DMS79 treated with DMSO at 0.1 percent for 48 hours (cell line): Measurements from ENCODE around the gene TLK2.

Source experiments
- DNase-seq: peaks from one replicate; lab custom pipeline; 2025; lab: John Stamatoyannopoulos, UW

Gene TLK2

DNA sequence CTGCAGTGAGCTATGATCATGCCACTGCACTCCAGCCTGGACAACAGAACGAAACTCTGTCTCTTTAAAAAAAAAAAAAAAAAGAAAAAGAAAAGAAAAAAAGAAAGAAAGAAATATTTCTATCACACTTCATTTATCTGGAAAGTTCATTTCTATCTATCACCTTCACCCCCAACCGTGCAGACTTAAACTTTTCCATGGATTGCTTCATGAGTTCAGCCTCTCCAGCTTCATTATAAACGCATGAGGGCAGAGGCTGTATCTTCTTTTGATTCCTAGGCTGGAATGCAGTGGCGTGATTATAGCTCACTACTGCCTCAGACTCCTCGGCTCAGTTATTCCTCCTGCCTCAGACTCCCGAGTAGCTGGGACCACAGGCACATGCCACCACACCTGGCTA, 177.0 kb downstream of the TLK2 start:
- DNase-seq: no peak

DNA sequence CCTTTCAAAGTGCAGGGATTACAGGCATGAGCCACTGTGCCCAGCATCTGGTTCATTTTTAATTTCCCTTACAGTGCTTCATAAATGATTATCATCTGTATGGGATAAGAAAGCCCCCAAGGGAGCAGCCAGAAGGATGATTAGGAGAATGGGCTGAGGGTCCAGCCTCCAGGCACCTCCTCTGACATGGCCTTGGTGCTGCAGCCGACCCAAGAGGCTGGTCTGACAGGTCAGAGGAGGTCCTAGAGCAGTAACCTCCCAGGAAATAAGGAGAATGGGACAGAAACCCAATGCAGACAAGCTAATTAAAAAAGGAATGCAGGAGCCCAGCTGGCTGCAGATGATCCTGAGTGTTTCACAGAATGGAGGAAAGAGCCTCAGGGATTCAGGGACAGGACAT, 177.8 kb downstream of the TLK2 start:
- DNase-seq: no peak

DNA sequence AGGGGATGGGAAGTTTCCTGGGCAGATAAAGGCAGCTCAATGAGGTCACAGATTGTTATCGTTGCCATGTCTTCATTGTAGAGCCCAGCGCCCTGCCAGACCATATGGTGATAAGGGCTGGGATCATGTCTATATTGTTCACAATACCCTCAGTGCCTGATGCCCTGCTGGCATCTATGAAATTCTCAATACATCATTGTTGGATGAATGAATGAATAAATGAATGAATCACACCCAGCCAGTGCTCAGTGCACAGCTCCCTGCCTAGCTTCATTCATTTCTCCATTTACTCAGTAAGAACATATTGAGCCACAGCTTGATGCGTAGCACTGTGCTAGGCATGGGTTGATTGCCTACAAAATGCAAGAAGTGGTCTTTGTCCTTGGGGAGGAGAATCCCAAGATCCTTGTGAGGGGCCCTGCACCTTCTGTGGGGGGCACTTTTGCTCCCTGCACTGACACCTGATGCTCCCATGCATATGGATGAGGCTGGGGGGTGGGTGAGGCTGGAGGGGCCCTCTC, 178.6 kb downstream of the TLK2 start:
- no peak for DNase-seq

DNA sequence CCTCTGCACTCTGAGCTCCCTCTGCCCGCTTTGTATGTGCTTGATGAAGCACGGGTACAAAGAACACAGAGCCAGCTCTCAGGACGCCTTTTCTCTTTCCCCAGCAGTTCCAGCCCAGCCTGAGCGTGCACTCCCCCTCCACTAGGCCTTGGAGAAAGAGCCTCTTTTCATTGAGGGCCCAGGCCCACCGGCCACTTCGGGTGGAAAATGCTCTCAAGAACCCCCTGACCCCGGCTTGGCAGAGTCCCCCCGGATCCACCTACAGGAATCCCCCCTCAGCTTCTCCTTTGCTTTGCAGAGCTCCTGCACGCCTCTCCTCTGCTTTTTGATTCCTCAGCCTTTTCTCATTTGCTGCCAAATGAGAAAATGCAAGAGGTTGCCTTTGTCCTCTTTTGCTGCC, 179.1 kb downstream of the TLK2 start:
- DNase-seq: no peak

DNA sequence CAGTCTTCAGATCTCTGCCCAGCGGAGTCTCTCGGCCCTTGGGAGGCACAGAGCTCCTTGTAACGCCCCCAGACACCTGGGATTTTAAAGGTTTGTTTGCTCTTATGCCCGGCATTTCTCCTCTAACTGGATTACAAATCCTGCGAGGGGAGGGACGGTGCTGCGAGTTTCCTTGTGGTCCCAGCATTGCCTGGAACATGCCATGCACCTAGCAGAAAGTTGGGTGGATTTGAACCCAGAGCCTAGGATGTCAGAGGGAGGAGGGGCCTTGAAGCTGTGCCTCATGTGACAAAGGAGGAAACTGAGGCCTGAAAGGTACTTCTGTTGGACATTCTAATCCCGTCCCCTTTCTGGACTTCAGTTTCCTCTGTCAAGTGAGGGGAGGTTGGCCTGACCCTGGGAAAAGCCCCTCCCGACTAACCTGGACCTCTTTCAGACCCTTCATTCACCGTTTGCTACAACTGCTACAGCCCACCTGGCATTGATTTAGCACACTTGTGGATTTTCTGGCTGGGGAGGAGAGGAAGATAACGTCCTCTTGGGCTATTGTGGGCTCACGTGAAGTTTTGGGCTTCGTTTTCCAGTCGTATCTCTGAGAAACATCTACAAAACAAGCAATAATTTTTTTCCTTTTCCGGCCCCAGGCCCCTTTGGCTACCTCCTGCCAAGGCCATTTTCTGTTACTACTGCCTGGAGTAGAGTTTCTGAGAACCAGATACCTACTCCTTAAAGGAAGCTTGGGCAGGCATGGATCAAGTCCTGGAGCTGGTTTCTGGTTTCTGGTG, 179.7 kb downstream of the TLK2 start:
- no peak for DNase-seq

DNA sequence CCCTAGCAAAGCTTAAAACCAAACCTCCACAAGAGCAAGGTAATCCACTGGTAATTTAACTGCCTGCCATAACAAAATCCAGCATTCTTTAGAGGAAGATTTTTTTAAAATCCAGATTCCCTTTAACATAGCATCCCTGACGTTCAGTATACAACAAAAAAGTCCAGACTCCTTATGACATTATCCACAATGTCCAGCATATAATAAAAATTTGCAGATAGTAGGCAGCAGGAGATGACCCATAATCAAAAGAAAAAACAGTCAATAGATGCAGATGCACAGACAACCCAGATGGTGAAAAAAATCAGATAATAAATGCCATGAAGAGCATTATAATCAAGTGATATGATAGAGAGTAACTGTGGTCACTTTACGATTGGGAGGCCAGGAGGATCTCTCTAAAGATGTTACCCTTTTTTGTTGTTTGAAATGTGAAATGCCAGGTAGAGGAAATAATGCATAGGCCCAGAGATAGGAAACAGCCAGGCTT, 182.0 kb downstream of the TLK2 start:
- no peak for DNase-seq

DNA sequence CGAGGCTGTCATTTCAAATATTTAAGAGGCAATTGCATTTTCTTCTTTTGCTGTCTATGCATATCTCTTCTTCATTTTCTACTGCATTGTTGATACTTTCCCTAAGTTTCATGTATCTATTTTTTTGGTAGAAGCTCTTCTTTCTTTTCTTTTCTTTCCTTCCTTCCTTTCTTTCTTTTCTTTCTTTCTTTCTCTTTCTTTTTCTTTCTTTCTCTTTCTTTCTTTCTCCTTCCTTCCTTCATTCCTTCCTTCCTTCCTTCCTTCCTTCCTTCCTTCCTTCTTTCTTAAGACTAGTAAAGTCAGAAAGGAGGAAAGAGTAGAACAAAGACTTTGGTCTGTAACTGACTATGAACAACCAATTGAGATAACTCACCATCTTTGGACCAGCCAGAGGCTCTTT, 182.7 kb downstream of the TLK2 start:
- no peak for DNase-seq

DNA sequence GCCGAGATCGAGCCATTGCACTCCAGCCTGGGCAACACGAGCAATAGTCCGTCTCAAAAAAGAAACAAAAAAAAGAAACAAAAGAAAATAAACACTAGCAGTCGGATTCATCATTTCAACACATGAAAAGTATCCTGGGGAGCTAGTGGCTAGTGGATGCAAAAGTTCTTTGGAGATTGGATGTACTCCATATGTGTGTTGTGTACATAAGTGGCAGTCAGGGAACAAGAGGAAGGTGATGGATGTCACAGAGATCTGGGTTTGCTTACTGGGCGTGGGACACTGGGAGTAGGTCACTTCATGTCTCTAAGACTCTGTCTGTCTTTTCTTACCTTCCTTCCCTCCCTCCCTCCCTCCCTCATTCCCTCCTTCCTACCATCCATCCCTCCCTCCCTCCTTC, 184.2 kb downstream of the TLK2 start:
- DNase-seq: no peak
